NT2/D1 (cell line): Measurements from ENCODE around the gene ACOT2.

Experiments
- SUZ12 ChIP-seq: IDR thresholded peaks from 2 replicates; pipeline ENCODE4 v1.6.1; 2011; ENCODE audit not compliant: insufficient read length, insufficient read depth; ENCODE audit errors: extremely low read depth
- YY1 ChIP-seq: IDR thresholded peaks from 2 replicates; pipeline ENCODE4 v1.6.1; 2011; ENCODE audit not compliant: insufficient read length, insufficient read depth
- ZNF274 ChIP-seq: IDR thresholded peaks from 2 replicates; pipeline ENCODE4 v1.6.1; 2011; ENCODE audit warnings: mild to moderate bottlenecking, low read depth, low read length

- TF ChIP-seq ZNF274, result no peak
- TF ChIP-seq SUZ12, result no peak
- TF ChIP-seq YY1, result no peak
These were observed 7.4 kb downstream of the ACOT2 start for GRCh38 chr14:73576391-73576790.
